ENCODE measurements around the gene TSEN15.
"Not testable (repeated sequence)": the region's sequence is repeated elsewhere in the genome, so short reads cannot be mapped to it uniquely, and the experiment has no call there.

GRCh38 chr1:184096580-184096979 is 45.0 kb downstream of the TSEN15 start:
- not testable (repeated sequence) for TF ChIP-seq CLOCK (CRISPR knock-in tag; IDR thresholded peaks at IDR 0.05; ENCODE audit: borderline replicate concordance); CTCF (IDR thresholded peaks at IDR 0.05 in 2 of 3, conservative IDR thresholded peaks at IDR 0.05 in 1 of 3; ENCODE audit: insufficient read depth in 2 of 3, low read depth in 1 of 3, low read length in 3 of 3); CREB1 (IDR thresholded peaks at IDR 0.05); CREB1 (CRISPR knock-in tag; IDR thresholded peaks at IDR 0.05); EZH2 (IDR thresholded peaks at IDR 0.05; ENCODE audit: borderline replicate concordance, low read depth, low read length); ZNF354B (CRISPR knock-in tag; IDR thresholded peaks at IDR 0.05); ZC3H4 (CRISPR knock-in tag; IDR thresholded peaks at IDR 0.05; ENCODE audit: borderline replicate concordance)

All from K562 (cell line).